NCI-H345 (cell line): Measurements from ENCODE around the gene IGSF3.
"Not testable (repeated sequence)": the region's sequence is repeated elsewhere in the genome, so short reads cannot be mapped to it uniquely, and the experiment has no call there.

ENCODE experiments used
- DNase-seq: peaks from one replicate; lab custom pipeline; 2025; lab: John Stamatoyannopoulos, UW

The IGSF3 gene

GRCh38 chr1:116661633-116662032 lies 5.9 kb downstream of the IGSF3 start:
- no peak for DNase-seq

- not testable (repeated sequence) for DNase-seq
Measured at GRCh38 chr1:116658645-116659044, 8.9 kb downstream of the IGSF3 start.

GRCh38 chr1:116657836-116658235 lies 9.7 kb downstream of the IGSF3 start:
- DNase-seq = not testable (repeated sequence)

GRCh38 chr1:116654351-116654750 lies 13.2 kb downstream of the IGSF3 start:
- no peak for DNase-seq

- not testable (repeated sequence) for DNase-seq
Measured at GRCh38 chr1:116652598-116652997, 14.9 kb downstream of the IGSF3 start.

- DNase-seq = not testable (repeated sequence)
Measured at GRCh38 chr1:116650781-116651180, 16.8 kb downstream of the IGSF3 start.

GRCh38 chr1:116649041-116649440 lies 18.5 kb downstream of the IGSF3 start:
- not testable (repeated sequence) for DNase-seq

GRCh38 chr1:116648325-116648724 lies 19.2 kb downstream of the IGSF3 start:
- peak; percentile 38 for DNase-seq

- not testable (repeated sequence) for DNase-seq
Measured at GRCh38 chr1:116647186-116647585, 20.3 kb downstream of the IGSF3 start.

- DNase-seq = peak; percentile 83
Measured at GRCh38 chr1:116646673-116647170, 20.8 kb downstream of the IGSF3 start.

GRCh38 chr1:116645802-116646672 lies 21.5 kb downstream of the IGSF3 start:
- DNase-seq = not testable (repeated sequence)

GRCh38 chr1:116644993-116645392 lies 22.5 kb downstream of the IGSF3 start:
- not testable (repeated sequence) for DNase-seq

GRCh38 chr1:116644096-116644495 lies 23.4 kb downstream of the IGSF3 start:
- peak; percentile 7 for DNase-seq

- DNase-seq = peak; percentile 40
Measured at GRCh38 chr1:116643281-116643751, 24.2 kb downstream of the IGSF3 start.

GRCh38 chr1:116642311-116643280 lies 24.9 kb downstream of the IGSF3 start:
- peak; percentile 86 for DNase-seq

GRCh38 chr1:116637583-116637982 lies 29.9 kb downstream of the IGSF3 start:
- DNase-seq = not testable (repeated sequence)

GRCh38 chr1:116636584-116636983 lies 30.9 kb downstream of the IGSF3 start:
- not testable (repeated sequence) for DNase-seq

- DNase-seq = peak; percentile 19
Measured at GRCh38 chr1:116634386-116634785, 33.1 kb downstream of the IGSF3 start.

- not testable (repeated sequence) for DNase-seq
Measured at GRCh38 chr1:116631996-116632925, 35.3 kb downstream of the IGSF3 start.

GRCh38 chr1:116631554-116631953 lies 36.0 kb downstream of the IGSF3 start:
- DNase-seq = not testable (repeated sequence)

GRCh38 chr1:116630057-116630456 lies 37.5 kb downstream of the IGSF3 start:
- DNase-seq = not testable (repeated sequence)
